Urothelium cell line (cell line): ENCODE measurements around the gene DNASE1L1.

ENCODE experiments used
- DNase-seq: peaks from one replicate; pipeline ENCODE4 v3.0.0; 2011; ENCODE audit warnings: low spot score, mixed read lengths
- FAIRE-seq: peaks from 2 replicates; lab custom pipeline; 2011; peaks lifted over from hg19 to GRCh38; lab: Jason Lieb, UNC

DNASE1L1 gene

GRCh38 chrX:154354013-154354412 lies 55.0 kb downstream of the DNASE1L1 start:
- no peak for FAIRE-seq
- DNase-seq: no peak

- FAIRE-seq (no peak), DNase-seq (no peak)
Observed at GRCh38 chrX:154353172-154353843, 55.7 kb downstream of the DNASE1L1 start.

- no peak for DNase-seq
- no peak for FAIRE-seq
Observed at GRCh38 chrX:154352466-154352865, 56.6 kb downstream of the DNASE1L1 start.

- DNase-seq (no peak), FAIRE-seq (no peak)
Observed at GRCh38 chrX:154352012-154352401, 57.0 kb downstream of the DNASE1L1 start.
